Lower leg skin (tissue), 3 donors: ENCODE data around the gene SEC14L1.

ENCODE experiments used
- CTCF ChIP-seq, 3 donors: fragments of 450-650 bp; IDR thresholded peaks; one replicate each; pipeline ENCODE4 v1.5.1; 2016; ENCODE audit warnings: antibody characterized with exemption in 3 of 3, mild to moderate bottlenecking in 3 of 3, moderate library complexity in 2 of 3
- POLR2A ChIP-seq, 2 donors: fragments of 450-650 bp; IDR thresholded peaks; one replicate each; pipeline ENCODE4 v1.6.1; 2016 to 2017; ENCODE audit warnings: antibody characterized with exemption in 2 of 2, mild to moderate bottlenecking in 1 of 2, moderate library complexity in 1 of 2

GRCh38 chr17:77197115-77197514 is 56.3 kb downstream of the SEC14L1 start:
- no peak for TF ChIP-seq CTCF (IDR thresholded peaks at IDR 0.05)
- no peak for TF ChIP-seq POLR2A (IDR thresholded peaks at IDR 0.05)
